ENCODE data around the gene IPP.
"Not testable (repeated sequence)": the region's sequence is repeated elsewhere in the genome, so short reads cannot be mapped to it uniquely, and the experiment has no call there.

IPP gene

GRCh38 chr1:45682942-45683341 lies 67.5 kb downstream of the IPP start:
- DNase-seq (ENCODE audit: low read depth), result no peak
- no peak overlapping the region for H3K4me3 ChIP-seq (ENCODE audit: low read depth, low read length)
- no peak for TF ChIP-seq CTCF (conservative IDR thresholded peaks at IDR 0.05; ENCODE audit: low read depth, low read length)

GRCh38 chr1:45679123-45679522 lies 71.3 kb downstream of the IPP start:
- H3K4me3 ChIP-seq (ENCODE audit: low read depth, low read length), result no peak overlapping the region
- peak; percentile 22 for DNase-seq (ENCODE audit: low read depth)
- TF ChIP-seq CTCF (conservative IDR thresholded peaks at IDR 0.05; ENCODE audit: low read depth, low read length), result no peak

GRCh38 chr1:45678489-45678888 lies 72.0 kb downstream of the IPP start:
- no peak for TF ChIP-seq CTCF (conservative IDR thresholded peaks at IDR 0.05; ENCODE audit: low read depth, low read length)
- H3K4me3 ChIP-seq (ENCODE audit: low read depth, low read length), result no peak overlapping the region
- no peak for DNase-seq (ENCODE audit: low read depth)

- TF ChIP-seq CTCF (conservative IDR thresholded peaks at IDR 0.05; ENCODE audit: low read depth, low read length), result no peak
- DNase-seq (ENCODE audit: low read depth), result no peak
- H3K4me3 ChIP-seq (ENCODE audit: low read depth, low read length), result no peak overlapping the region
These were observed 72.7 kb downstream of the IPP start for GRCh38 chr1:45677751-45678245.

GRCh38 chr1:45676553-45676952 lies 73.9 kb downstream of the IPP start:
- not testable (repeated sequence) for H3K4me3 ChIP-seq (ENCODE audit: low read depth, low read length); DNase-seq (ENCODE audit: low read depth)

- DNase-seq (ENCODE audit: low read depth), result no peak
- no peak for TF ChIP-seq CTCF (conservative IDR thresholded peaks at IDR 0.05; ENCODE audit: low read depth, low read length)
- no peak overlapping the region for H3K4me3 ChIP-seq (ENCODE audit: low read depth, low read length)
These were observed 76.0 kb downstream of the IPP start for GRCh38 chr1:45674478-45674877.

- TF ChIP-seq CTCF (conservative IDR thresholded peaks at IDR 0.05; ENCODE audit: low read depth, low read length), result no peak
- peak; percentile 59 for DNase-seq (ENCODE audit: low read depth)
- no peak overlapping the region for H3K4me3 ChIP-seq (ENCODE audit: low read depth, low read length)
These were observed 76.5 kb downstream of the IPP start for GRCh38 chr1:45673956-45674355.
